Smooth muscle cell (in vitro differentiated cells): ENCODE results near the gene MCF2L2. TPM values are rescaled to one million over a fixed set of nuclear protein-coding genes. Genes with fewer than 3 reads are reported as not detected.
"Not testable (repeated sequence)": the region's sequence is repeated elsewhere in the genome, so short reads cannot be mapped to it uniquely, and the experiment has no call there.

Experiments
- DNase-seq: peaks from one replicate; lab custom pipeline; 2025; ENCODE audit not compliant: unreplicated experiment; lab: John Stamatoyannopoulos, UW
- H2AFZ ChIP-seq: fragments of 200-600 bp; sonication (generic); 2 replicates; pipeline ENCODE4 v1.6.0; 2016; ENCODE audit warnings: antibody characterized with exemption, low read depth, mild to moderate bottlenecking
- H3F3A ChIP-seq: fragments of 200-600 bp; sonication (generic); 2 replicates; pipeline ENCODE4 v1.6.0; 2017; ENCODE audit warnings: antibody characterized with exemption, low read depth
- H3K27ac ChIP-seq: fragments of 200-600 bp; sonication (generic); 2 replicates; pipeline ENCODE4 v1.5.1; 2016; ENCODE audit warnings: low read depth, mild to moderate bottlenecking
- H3K27me3 ChIP-seq: fragments of 200-600 bp; sonication (generic); 2 replicates; pipeline ENCODE4 v1.6.1; 2016; ENCODE audit warnings: low read depth, mild to moderate bottlenecking
- H3K36me3 ChIP-seq: fragments of 200-600 bp; sonication (generic); 2 replicates; pipeline ENCODE4 v1.5.1; 2016; ENCODE audit warnings: low read depth
- H3K4me1 ChIP-seq: fragments of 200-600 bp; sonication (generic); 2 replicates; pipeline ENCODE4 v1.5.1; 2016; ENCODE audit warnings: low read depth
- H3K4me2 ChIP-seq: fragments of 200-600 bp; sonication (generic); 2 replicates; pipeline ENCODE4 v1.6.0; 2016; ENCODE audit warnings: mild to moderate bottlenecking
- H3K4me3 ChIP-seq: fragments of 200-600 bp; sonication (generic); 2 replicates; pipeline ENCODE4 v1.5.1; 2016; ENCODE audit warnings: mild to moderate bottlenecking
- H3K79me2 ChIP-seq: fragments of 200-600 bp; sonication (generic); 2 replicates; pipeline ENCODE4 v1.6.0; 2016; ENCODE audit warnings: low read depth, mild to moderate bottlenecking
- H3K9ac ChIP-seq: fragments of 200-600 bp; sonication (generic); 2 replicates; pipeline ENCODE4 v1.6.0; 2016; ENCODE audit warnings: low read depth
- H3K9me3 ChIP-seq: fragments of 200-600 bp; sonication (generic); replicated peaks from 2 replicates; pipeline ENCODE4 v1.5.1; 2016; ENCODE audit warnings: low read depth
- H4K20me1 ChIP-seq: fragments of 200-600 bp; sonication (generic); 2 replicates; pipeline ENCODE4 v1.6.0; 2016; ENCODE audit warnings: low read depth
- CTCF ChIP-seq: fragments of 200-600 bp; sonication (generic); IDR thresholded peaks from 2 replicates; pipeline ENCODE4 v1.5.1; 2017; ENCODE audit warnings: borderline replicate concordance, mild to moderate bottlenecking, antibody characterized with exemption; ENCODE audit not compliant: insufficient read depth, poor library complexity, severe bottlenecking
- WGBS: methylation state at CpG from one replicate; pipeline ENCODE4 v1.1.7; 2016; ENCODE audit warnings: low lambda C conversion rate; 5-methylcytosine and 5-hydroxymethylcytosine counted together
- polyA plus RNA-seq: library from polyadenylated mRNA; unstranded; fragments of >200 nt; fragmentation: Nextera tagmentation; extraction: Ambion mirVana; gene quantifications from 2 replicates; pipeline ENCODE4 v1.2.1, GENCODE V29; 2016
- total RNA-seq: library from RNA; depleted of rRNA; stranded (reverse); fragments of >200 nt; gene quantifications from 2 replicates; pipeline ENCODE4 v1.2.3, GENCODE V29; 2014

The MCF2L2 gene
- total RNA-seq (0.09 and 0.22 TPM in 2 replicates), polyA plus RNA-seq (0.44 TPM in 1 of 2 replicates, not detected in the other)

GRCh38 chr3:183428447-183429211 is at the start of gene MCF2L2:
Gene MCF2L2, minus strand, starts transcription at chr3:183428619. Its CDS starts 642 bp downstream, at chr3:183427977.
- H3K27ac ChIP-seq = no peak within 1 kb of the TSS
- no peaks in the 10 kb centered on the region for H3K9me3 ChIP-seq
- H3K36me3 ChIP-seq = no peaks in the 10 kb centered on the region
- H3F3A ChIP-seq = no peaks in the 10 kb centered on the region
- peaks cover 10% of the 10 kb centered on the region for H3K4me1 ChIP-seq
- TF ChIP-seq CTCF = no peak
- H3K9ac ChIP-seq = no peak within 1 kb of the TSS
- 2% methylated on average over 58 of the region's 68 CpGs for WGBS
- H3K4me2 ChIP-seq = peak within 1 kb of the TSS; percentile 100
- DNase-seq = peak; percentile 3
- peaks cover 43% of the 10 kb centered on the region for H3K27me3 ChIP-seq
- peak within 1 kb of the TSS; percentile 85 for H3K4me3 ChIP-seq
- no peaks in the 10 kb centered on the region for H3K79me2 ChIP-seq
- H4K20me1 ChIP-seq = no peaks in the 10 kb centered on the region
- peak within 1 kb of the TSS; percentile 95 for H2AFZ ChIP-seq

- Histone ChIP-seq H3K27me3 (no peaks in the 10 kb centered on the region), H3K36me3 (no peaks in the 10 kb centered on the region), H3F3A (no peaks in the 10 kb centered on the region), H3K27ac (no peak overlapping the region), H3K4me3 (no peak overlapping the region), H3K9me3 (no peaks in the 10 kb centered on the region), H2AFZ (no peak overlapping the region), H3K79me2 (no peaks in the 10 kb centered on the region), H3K9ac (no peak overlapping the region), H3K4me1 (peaks cover 9% of the 10 kb centered on the region), H3K4me2 (no peak overlapping the region), H4K20me1 (no peaks in the 10 kb centered on the region)
- TF ChIP-seq CTCF = no peak
- WGBS = 84% methylated on average over 8 of the region's 8 CpGs
- DNase-seq = no peak
Observed at GRCh38 chr3:183477801-183478456, 49.5 kb upstream of the MCF2L2 start.

- H3K27ac ChIP-seq, H2AFZ ChIP-seq, H3F3A ChIP-seq, H4K20me1 ChIP-seq, H3K4me3 ChIP-seq, H3K9me3 ChIP-seq, DNase-seq, H3K4me2 ChIP-seq, H3K4me1 ChIP-seq, H3K9ac ChIP-seq, H3K36me3 ChIP-seq, H3K79me2 ChIP-seq, H3K27me3 ChIP-seq: not testable (repeated sequence)
- WGBS = 96% methylated on average over 1 of the region's 1 CpG
Observed at GRCh38 chr3:183475764-183476162, 47.3 kb upstream of the MCF2L2 start.

- Histone ChIP-seq H3K27me3 (no peaks in the 10 kb centered on the region), H3K36me3 (no peaks in the 10 kb centered on the region), H3K9ac (no peak overlapping the region), H3K79me2 (no peaks in the 10 kb centered on the region), H3F3A (no peaks in the 10 kb centered on the region), H3K4me1 (peaks cover 9% of the 10 kb centered on the region), H4K20me1 (no peaks in the 10 kb centered on the region), H3K4me2 (no peak overlapping the region), H3K4me3 (no peak overlapping the region), H3K27ac (no peak overlapping the region), H3K9me3 (no peaks in the 10 kb centered on the region), H2AFZ (no peak overlapping the region)
- WGBS = 83% methylated on average over 3 of the region's 3 CpGs
- no peak for TF ChIP-seq CTCF
- DNase-seq = no peak
Observed at GRCh38 chr3:183475016-183475763, 46.8 kb upstream of the MCF2L2 start.
